HEK293T (cell line): ENCODE measurements around the gene FERMT2.

Experiments
- CTCF ChIA-PET: fragments of 350-600 bp; formaldehyde crosslinking; extraction: SDS; loops from one replicate; lab custom pipeline; 2021; ENCODE audit warnings: antibody characterized with exemption, inconsistent platforms; lab: Yijun Ruan, JAX
- POLR2A ChIA-PET: fragments of 350-600 bp; formaldehyde crosslinking; extraction: SDS; loops from one replicate; lab custom pipeline; 2020; ENCODE audit warnings: antibody characterized with exemption, inconsistent platforms; lab: Yijun Ruan, JAX
- DNase-seq: peaks from one replicate; pipeline ENCODE4 v3.0.0; 2012; ENCODE audit warnings: mixed read lengths; ENCODE audit errors: extremely low spot score
- ARNT ChIP-seq: fragments of 450-650 bp; IDR thresholded peaks from 2 replicates; pipeline ENCODE4 v1.6.1; 2017; ENCODE audit warnings: mild to moderate bottlenecking
- BHLHE40 ChIP-seq: fragments of 450-650 bp; IDR thresholded peaks from 2 replicates; pipeline ENCODE4 v1.6.1; 2016; ENCODE audit warnings: mild to moderate bottlenecking, moderate library complexity, borderline replicate concordance
- CTBP1 ChIP-seq: fragments of 450-650 bp; IDR thresholded peaks from 2 replicates; pipeline ENCODE4 v1.6.1; 2016; ENCODE audit warnings: borderline replicate concordance
- ELF4 ChIP-seq: fragments of 450-650 bp; IDR thresholded peaks from 2 replicates; pipeline ENCODE4 v1.6.1; 2017; ENCODE audit warnings: antibody characterized with exemption
- FOXA1 ChIP-seq: fragments of 450-650 bp; IDR thresholded peaks from 2 replicates; pipeline ENCODE4 v1.6.1; 2016; ENCODE audit warnings: mild to moderate bottlenecking
- FOXK2 ChIP-seq: fragments of 450-650 bp; IDR thresholded peaks from 2 replicates; pipeline ENCODE4 v1.6.1; 2016; ENCODE audit warnings: mild to moderate bottlenecking
- FOXM1 ChIP-seq: fragments of 450-650 bp; IDR thresholded peaks from 2 replicates; pipeline ENCODE4 v1.6.1; 2017; ENCODE audit warnings: mild to moderate bottlenecking, borderline replicate concordance
- HDGF ChIP-seq: fragments of 450-650 bp; IDR thresholded peaks from 2 replicates; pipeline ENCODE4 v1.6.1; 2017; ENCODE audit warnings: antibody characterized with exemption, borderline replicate concordance
- L3MBTL2 ChIP-seq: fragments of 450-650 bp; conservative IDR thresholded peaks from 2 replicates; pipeline ENCODE4 v1.6.1; 2016; ENCODE audit warnings: mild to moderate bottlenecking
- LEF1 ChIP-seq: fragments of 450-650 bp; IDR thresholded peaks from 2 replicates; pipeline ENCODE4 v1.6.1; 2017; ENCODE audit warnings: mild to moderate bottlenecking, borderline replicate concordance
- NFRKB ChIP-seq: fragments of 450-650 bp; IDR thresholded peaks from 2 replicates; pipeline ENCODE4 v1.6.1; 2016; ENCODE audit warnings: mild to moderate bottlenecking, moderate library complexity
- SP1 ChIP-seq: fragments of 450-650 bp; IDR thresholded peaks from 2 replicates; pipeline ENCODE4 v1.6.1; 2017
- SUZ12 ChIP-seq: fragments of 450-650 bp; IDR thresholded peaks from 2 replicates; pipeline ENCODE4 v1.6.1; 2016; ENCODE audit warnings: mild to moderate bottlenecking
- TARDBP ChIP-seq: fragments of 450-650 bp; IDR thresholded peaks from 2 replicates; pipeline ENCODE4 v1.6.1; 2016
- ZNF384 ChIP-seq: fragments of 450-650 bp; IDR thresholded peaks from 2 replicates; pipeline ENCODE4 v1.6.1; 2016
- TF ChIP-seq, protein P1 (sequence below): fragments of 450-650 bp; IDR thresholded peaks from 2 replicates; pipeline ENCODE4 v1.6.1; 2016

The FERMT2 gene

DNA sequence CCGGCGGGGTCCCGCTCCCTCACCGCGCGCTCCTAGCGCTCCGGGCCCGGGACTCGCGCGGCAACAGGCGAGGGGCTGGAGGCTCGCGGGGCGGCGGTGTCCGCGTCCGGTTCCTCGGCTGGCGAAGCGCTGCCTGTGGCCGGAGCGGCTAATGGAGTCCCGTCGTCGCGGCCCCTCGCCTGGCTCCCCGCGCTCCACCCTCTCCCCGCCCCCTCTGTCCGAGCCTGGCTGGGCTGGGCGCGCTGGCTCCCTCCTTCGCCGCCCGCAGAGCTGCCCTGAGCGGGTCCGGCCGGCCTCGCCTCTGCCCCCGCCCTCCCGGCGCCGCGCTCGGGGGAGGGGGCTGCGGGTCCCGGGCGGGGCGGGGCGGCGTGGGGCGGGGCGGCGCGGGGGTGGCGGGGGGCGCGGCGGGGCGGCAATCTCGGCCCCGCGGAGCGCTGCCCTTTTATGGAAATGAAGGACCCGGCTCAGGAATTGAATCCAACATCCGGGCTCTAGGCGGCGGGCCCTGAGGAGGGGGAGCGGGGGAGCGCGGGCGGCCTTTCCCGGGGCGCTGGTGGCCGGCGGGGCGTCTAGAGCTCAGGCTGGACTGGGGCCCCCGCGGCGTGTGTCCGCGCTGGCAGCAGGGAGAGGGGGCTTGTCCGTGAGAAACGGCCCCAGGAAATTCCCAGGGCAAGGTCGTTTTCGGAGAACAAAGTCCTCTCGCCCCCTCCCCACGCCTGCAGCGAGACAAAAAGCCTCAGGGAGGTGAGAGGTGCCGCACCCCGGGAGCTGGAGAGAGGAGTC lies at the start of gene FERMT2:
Gene FERMT2, minus strand, starts transcription at position 153 of the 783 bp plus-strand sequence. CDS start 482 bp downstream, outside the sequence.
- POLR2A ChIA-PET = interaction anchor here (0.5 to 2.0 kb wide), 6 partner anchors 10 to 201 kb away, joined by 3 to 6 read pairs (median 4); partner anchors contain the start of gene GNPNAT1
- CTCF ChIA-PET = interaction anchor here (0.5 to 1.0 kb wide), 2 partner anchors 10 to 102 kb away, joined by 3 read pairs; no protein-coding TSS in a partner anchor
- TF ChIP-seq TARDBP (no peak), ELF4 (no peak), SUZ12 (no peak), LEF1 (0 out of 2 replicates have a peak, but pooled peaks have one; percentile 9), BHLHE40 (no peak), NFRKB (no peak)
- DNase-seq = peak; percentile 86

- no peak for TF ChIP-seq FOXM1
- TF ChIP-seq ARNT = no peak
- TF ChIP-seq, protein P1, sequence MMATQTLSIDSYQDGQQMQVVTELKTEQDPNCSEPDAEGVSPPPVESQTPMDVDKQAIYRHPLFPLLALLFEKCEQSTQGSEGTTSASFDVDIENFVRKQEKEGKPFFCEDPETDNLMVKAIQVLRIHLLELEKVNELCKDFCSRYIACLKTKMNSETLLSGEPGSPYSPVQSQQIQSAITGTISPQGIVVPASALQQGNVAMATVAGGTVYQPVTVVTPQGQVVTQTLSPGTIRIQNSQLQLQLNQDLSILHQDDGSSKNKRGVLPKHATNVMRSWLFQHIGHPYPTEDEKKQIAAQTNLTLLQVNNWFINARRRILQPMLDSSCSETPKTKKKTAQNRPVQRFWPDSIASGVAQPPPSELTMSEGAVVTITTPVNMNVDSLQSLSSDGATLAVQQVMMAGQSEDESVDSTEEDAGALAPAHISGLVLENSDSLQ = no peak
- TF ChIP-seq LEF1 = no peak
- TF ChIP-seq NFRKB = no peak
- TF ChIP-seq ELF4 = no peak
- TF ChIP-seq TARDBP = no peak
- TF ChIP-seq BHLHE40 = no peak
- no peak for TF ChIP-seq SUZ12
- TF ChIP-seq CTBP1 = no peak
- TF ChIP-seq HDGF = no peak
- no peak for TF ChIP-seq FOXA1
- CTCF ChIA-PET = interaction anchor here (0.6 kb wide), 1 partner anchor 44 kb away, joined by 5 read pairs; no protein-coding TSS in a partner anchor
- POLR2A ChIA-PET = no interaction called here
- no peak for DNase-seq
These were observed 47.6 kb upstream of the FERMT2 start for GRCh38 chr14:52998376-52999015.

- ChIA-PET CTCF (no interaction called here), POLR2A (no interaction called here)
- no peak for DNase-seq
- TF ChIP-seq ARNT = no peak
- no peak for TF ChIP-seq NFRKB
- TF ChIP-seq FOXM1 = no peak
- no peak for TF ChIP-seq ELF4
- TF ChIP-seq CTBP1 = no peak
- no peak for TF ChIP-seq ZNF384
- no peak for TF ChIP-seq SP1
- no peak for TF ChIP-seq TARDBP
- no peak for TF ChIP-seq FOXK2
- no peak for TF ChIP-seq BHLHE40
- no peak for TF ChIP-seq HDGF
These were observed 45.6 kb upstream of the FERMT2 start for GRCh38 chr14:52996493-52996892.

- DNase-seq = no peak
- POLR2A ChIA-PET = no interaction called here
- CTCF ChIA-PET = no interaction called here
- no peak for TF ChIP-seq HDGF
These were observed 45.1 kb upstream of the FERMT2 start for GRCh38 chr14:52995998-52996397.

GRCh38 chr14:52992236-52992870 lies 41.5 kb upstream of the FERMT2 start:
- ChIA-PET POLR2A (no interaction called here), CTCF (no interaction called here)
- no peak for DNase-seq
- TF ChIP-seq ELF4 = no peak
- no peak for TF ChIP-seq TARDBP
- TF ChIP-seq CTBP1 = no peak
- no peak for TF ChIP-seq FOXK2
- no peak for TF ChIP-seq NFRKB
- no peak for TF ChIP-seq ZNF384
- TF ChIP-seq SUZ12 = no peak
- no peak for TF ChIP-seq FOXM1

DNA sequence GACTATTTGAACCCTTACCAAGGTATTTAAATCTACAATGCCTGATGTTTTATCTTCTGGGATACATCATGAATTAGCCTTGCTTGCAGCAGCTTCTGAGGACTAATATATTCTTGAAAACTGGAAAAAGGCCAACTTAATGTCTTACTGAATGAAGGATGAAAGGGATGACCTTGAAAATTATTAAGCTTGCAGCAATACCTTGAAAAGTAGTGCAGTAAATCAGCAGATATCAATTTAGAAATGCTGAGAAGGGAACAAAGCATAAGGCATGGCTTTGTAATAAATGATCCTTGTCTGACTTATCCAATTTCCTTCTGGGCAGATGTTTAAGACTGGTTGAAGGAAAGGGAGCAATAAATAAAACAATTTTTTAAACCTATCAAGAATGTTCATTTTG lies 37.3 kb upstream of the FERMT2 start:
- TF ChIP-seq SUZ12 = no peak
- no peak for TF ChIP-seq BHLHE40
- TF ChIP-seq FOXM1 = no peak
- TF ChIP-seq FOXA1 = no peak
- TF ChIP-seq, protein P1 = no peak
- no peak for TF ChIP-seq NFRKB
- no peak for TF ChIP-seq L3MBTL2
- TF ChIP-seq HDGF = no peak
- no peak for TF ChIP-seq TARDBP
- ChIA-PET CTCF (no interaction called here), POLR2A (interaction anchor here (0.6 kb wide), 1 partner anchor 9 kb away, joined by 5 read pairs; no protein-coding TSS in a partner anchor)
- DNase-seq = no peak

DNA sequence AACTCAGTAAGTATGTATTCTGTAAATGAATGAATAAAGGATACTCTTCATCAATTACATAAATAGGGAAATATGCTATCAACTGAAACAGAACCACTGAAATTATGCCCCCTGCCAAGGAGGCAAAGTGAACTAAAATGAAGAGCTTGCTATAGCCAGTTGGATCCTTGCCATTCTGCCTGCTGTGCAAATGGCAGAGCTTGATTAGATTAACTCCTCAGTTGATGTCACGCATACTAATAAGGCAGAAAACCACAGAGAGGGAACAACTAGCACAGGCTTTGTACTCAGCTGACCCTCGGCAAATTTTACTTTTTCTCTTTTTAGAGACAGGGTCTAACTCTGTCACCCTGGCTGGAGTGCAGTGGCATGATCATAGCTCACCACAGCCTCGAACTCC lies 36.7 kb upstream of the FERMT2 start:
- POLR2A ChIA-PET = interaction anchor here (0.6 kb wide), 1 partner anchor 10 kb away, joined by 5 read pairs; no protein-coding TSS in a partner anchor
- TF ChIP-seq FOXM1 = no peak
- TF ChIP-seq SP1 = no peak
- no peak for TF ChIP-seq ELF4
- no peak for TF ChIP-seq FOXA1
- no peak for TF ChIP-seq LEF1
- TF ChIP-seq ARNT = no peak
- no peak for TF ChIP-seq SUZ12
- no peak for TF ChIP-seq L3MBTL2
- TF ChIP-seq, protein P1 = no peak
- no peak for TF ChIP-seq CTBP1
- no peak for TF ChIP-seq ZNF384
- TF ChIP-seq BHLHE40 = no peak
- no peak for TF ChIP-seq NFRKB
- no peak for TF ChIP-seq TARDBP
- no peak for TF ChIP-seq HDGF
- no peak for TF ChIP-seq FOXK2
- CTCF ChIA-PET = no interaction called here
- no peak for DNase-seq
